Erythroblast (primary cell): Measurements from ENCODE around the gene GDPD3.

Experiments
- GATA1 ChIP-seq: IDR thresholded peaks from 2 replicates; pipeline ENCODE4 v1.6.1; 2011; ENCODE audit warnings: low read depth, mild to moderate bottlenecking, control low read depth, low read length, moderate library complexity
- POLR2A ChIP-seq: IDR thresholded peaks from 2 replicates; pipeline ENCODE4 v1.6.1; 2011; ENCODE audit warnings: mild to moderate bottlenecking, low read length

DNA sequence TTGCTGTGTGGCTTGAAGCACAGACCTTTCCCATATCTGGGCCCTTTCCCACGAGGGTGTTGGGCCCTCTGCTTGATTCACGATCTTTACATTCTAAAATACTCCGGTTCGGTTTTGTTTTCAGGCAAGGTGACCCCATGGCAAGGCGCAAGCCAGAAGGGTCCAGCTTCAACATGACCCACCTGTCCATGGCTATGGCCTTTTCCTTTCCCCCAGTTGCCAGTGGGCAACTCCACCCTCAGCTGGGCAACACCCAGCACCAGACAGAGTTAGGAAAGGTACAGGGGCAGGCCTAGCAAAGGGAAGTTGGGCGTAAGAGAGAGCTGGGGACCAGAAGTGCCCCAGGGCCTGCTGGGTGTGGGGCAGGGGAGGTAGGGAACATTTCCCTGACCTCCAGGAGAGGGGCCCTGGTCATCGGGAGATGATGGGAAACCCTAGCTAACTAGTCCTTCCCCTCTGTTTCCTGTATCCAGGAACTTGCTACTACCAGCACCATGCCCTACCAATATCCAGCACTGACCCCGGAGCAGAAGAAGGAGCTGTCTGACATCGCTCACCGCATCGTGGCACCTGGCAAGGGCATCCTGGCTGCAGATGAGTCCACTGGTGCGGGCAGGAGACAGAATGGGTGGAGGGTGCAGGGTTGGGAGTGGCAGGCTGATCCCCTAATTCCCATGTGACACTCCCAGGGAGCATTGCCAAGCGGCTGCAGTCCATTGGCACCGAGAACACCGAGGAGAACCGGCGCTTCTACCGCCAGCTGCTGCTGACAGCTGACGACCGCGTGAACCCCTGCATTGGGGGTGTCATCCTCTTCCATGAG lies 46.4 kb downstream of the GDPD3 start:
- TF ChIP-seq POLR2A, result no peak
- TF ChIP-seq GATA1, result no peak
